GM12891 (cell line): ENCODE results near the gene HTR4.

Experiments
- DNase-seq: peaks from one replicate; pipeline ENCODE4 v3.0.0; 2011; ENCODE audit warnings: low spot score; ENCODE audit not compliant: insufficient read length
- FAIRE-seq: peaks from 2 replicates; lab custom pipeline; 2011; peaks lifted over from hg19 to GRCh38; lab: Jason Lieb, UNC
- PAX5 ChIP-seq: IDR thresholded peaks from 2 replicates; pipeline ENCODE4 v1.6.1; 2011; ENCODE audit warnings: low read length, moderate library complexity, mild to moderate bottlenecking; ENCODE audit not compliant: insufficient read depth, severe bottlenecking
- POLR2A ChIP-seq: IDR thresholded peaks from 2 replicates; pipeline ENCODE4 v1.6.1; 2011; ENCODE audit warnings: low read depth, low read length, control low read depth
- POLR2AphosphoS5 ChIP-seq: IDR thresholded peaks from 2 replicates; pipeline ENCODE4 v1.6.1; 2011; ENCODE audit warnings: low read depth, low read length, control low read depth
- POU2F2 ChIP-seq: IDR thresholded peaks from 2 replicates; pipeline ENCODE4 v1.6.1; 2011; ENCODE audit warnings: low read depth, mild to moderate bottlenecking, control low read depth, low read length, moderate library complexity
- SPI1 ChIP-seq: IDR thresholded peaks from 2 replicates; pipeline ENCODE4 v1.6.1; 2011; ENCODE audit warnings: low read depth, low read length, control low read depth
- TAF1 ChIP-seq: IDR thresholded peaks from 2 replicates; pipeline ENCODE4 v1.6.1; 2011; ENCODE audit warnings: low read depth, low read length, control low read depth

HTR4 gene

GRCh38 chr5:148454576-148454975 lies 199.8 kb downstream of the HTR4 start:
- TF ChIP-seq POLR2A = no peak
- no peak for TF ChIP-seq SPI1
- TF ChIP-seq POLR2AphosphoS5 = no peak
- TF ChIP-seq POU2F2 = no peak
- no peak for TF ChIP-seq PAX5
- TF ChIP-seq TAF1 = no peak
- FAIRE-seq (no peak), DNase-seq (no peak)

- DNase-seq (no peak), FAIRE-seq (no peak)
- TF ChIP-seq PAX5 = no peak
- no peak for TF ChIP-seq POU2F2
- TF ChIP-seq SPI1 = no peak
- TF ChIP-seq POLR2AphosphoS5 = no peak
- no peak for TF ChIP-seq POLR2A
- TF ChIP-seq TAF1 = no peak
Measured at GRCh38 chr5:148452499-148453193, 201.7 kb downstream of the HTR4 start.

GRCh38 chr5:148446611-148447010 lies 207.7 kb downstream of the HTR4 start:
- no peak for TF ChIP-seq POLR2AphosphoS5
- DNase-seq = no peak
- no peak for FAIRE-seq

GRCh38 chr5:148445578-148445977 lies 208.7 kb downstream of the HTR4 start:
- TF ChIP-seq TAF1 = no peak
- DNase-seq (no peak), FAIRE-seq (no peak)

- TF ChIP-seq POLR2A (no peak), PAX5 (no peak), POU2F2 (no peak), SPI1 (no peak), POLR2AphosphoS5 (no peak), TAF1 (no peak)
- DNase-seq (peak; percentile 25), FAIRE-seq (peak; percentile 76)
Measured at GRCh38 chr5:148443998-148444397, 210.3 kb downstream of the HTR4 start.

GRCh38 chr5:148443241-148443640 lies 211.1 kb downstream of the HTR4 start:
- FAIRE-seq = no peak
- TF ChIP-seq TAF1 = no peak
- TF ChIP-seq PAX5 = no peak
- TF ChIP-seq POLR2A = no peak
- no peak for TF ChIP-seq POLR2AphosphoS5
- TF ChIP-seq SPI1 = no peak
- TF ChIP-seq POU2F2 = no peak
- DNase-seq = no peak

GRCh38 chr5:148438933-148439332 lies 215.4 kb downstream of the HTR4 start:
- FAIRE-seq = no peak
- DNase-seq = no peak
- no peak for TF ChIP-seq POLR2AphosphoS5
- TF ChIP-seq TAF1 = no peak
- no peak for TF ChIP-seq SPI1
- TF ChIP-seq PAX5 = no peak
- no peak for TF ChIP-seq POU2F2
- no peak for TF ChIP-seq POLR2A

- FAIRE-seq (no peak), DNase-seq (no peak)
- TF ChIP-seq POU2F2 (no peak), POLR2AphosphoS5 (no peak), PAX5 (no peak), TAF1 (no peak), POLR2A (no peak), SPI1 (no peak)
Measured at GRCh38 chr5:148437249-148437648, 217.1 kb downstream of the HTR4 start.

GRCh38 chr5:148436029-148436428 lies 218.3 kb downstream of the HTR4 start:
- no peak for DNase-seq
- TF ChIP-seq POLR2A = no peak
- TF ChIP-seq POU2F2 = no peak
- no peak for TF ChIP-seq POLR2AphosphoS5
- TF ChIP-seq TAF1 = no peak
- no peak for TF ChIP-seq PAX5
- TF ChIP-seq SPI1 = no peak
- no peak for FAIRE-seq

- no peak for DNase-seq
- FAIRE-seq = no peak
- TF ChIP-seq POLR2A (no peak), POU2F2 (no peak), POLR2AphosphoS5 (no peak), SPI1 (no peak), TAF1 (no peak), PAX5 (no peak)
Measured at GRCh38 chr5:148433826-148434225, 220.5 kb downstream of the HTR4 start.
